HCT116 (cell line): ENCODE data around the gene SNUPN.

Experiments used
- CTCF ChIP-seq, 3 experiments: fragments of 200-600 bp in 1 of 3; sonication (generic) in 1 of 3; IDR thresholded peaks in 2 of 3; conservative IDR thresholded peaks in 1 of 3; 2 replicates each; pipeline ENCODE4 v1.5.1; 2012 to 2017; ENCODE audit warnings: low read depth in 2 of 3, low read length in 2 of 3, antibody characterized with exemption in 1 of 3, borderline replicate concordance in 1 of 3, control low read depth in 1 of 3, mild to moderate bottlenecking in 1 of 3, mixed read lengths in 1 of 3, mixed run types in 1 of 3, moderate library complexity in 1 of 3; ENCODE audit not compliant: insufficient read depth in 1 of 3
- TF ChIP-seq, protein P1 (sequence below): IDR thresholded peaks from 2 replicates; pipeline ENCODE4 v1.6.1; 2012

DNA sequence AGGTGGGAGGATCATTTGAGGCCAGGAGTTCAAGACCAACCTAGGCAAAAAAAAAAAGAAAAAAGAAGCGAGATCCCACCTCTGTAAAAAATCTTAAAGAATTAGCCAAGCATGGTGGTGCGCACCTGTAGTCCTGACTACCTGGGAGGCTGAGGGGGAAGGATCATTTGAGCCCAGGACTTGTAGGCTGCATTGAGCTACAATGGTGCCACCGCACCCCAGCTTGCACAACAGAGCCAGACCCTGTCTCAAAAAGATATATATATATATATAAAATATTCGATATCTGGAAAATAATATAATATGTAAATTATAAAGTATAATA lies 15.6 kb upstream of the SNUPN start:
- TF ChIP-seq, protein P1, sequence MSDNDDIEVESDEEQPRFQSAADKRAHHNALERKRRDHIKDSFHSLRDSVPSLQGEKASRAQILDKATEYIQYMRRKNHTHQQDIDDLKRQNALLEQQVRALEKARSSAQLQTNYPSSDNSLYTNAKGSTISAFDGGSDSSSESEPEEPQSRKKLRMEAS: no peak
- no peak; a peak in 1 of 6 replicates for TF ChIP-seq CTCF (IDR thresholded peaks at IDR 0.05 in 2 of 3, conservative IDR thresholded peaks at IDR 0.05 in 1 of 3; ENCODE audit: borderline replicate concordance in 1 of 3, insufficient read depth in 1 of 3, low read depth in 2 of 3, low read length in 2 of 3)
